Neural cell (in vitro differentiated cells): ENCODE results near the gene CACNA1H. TPM values are rescaled to one million over a fixed set of nuclear protein-coding genes. Genes with fewer than 3 reads are reported as not detected.

Experiments used
- H2AFZ ChIP-seq: fragments of 200-600, 300-800 bp; sonication (generic), shearing (Covaris generic); 2 replicates; pipeline ENCODE4 v1.6.0; 2014; ENCODE audit warnings: low read depth, mild to moderate bottlenecking, antibody characterized with exemption, low read length, moderate library complexity
- H3F3A ChIP-seq: fragments of 200-600 bp; shearing (Covaris generic); 2 replicates; pipeline ENCODE4 v1.6.1; 2016; ENCODE audit warnings: mild to moderate bottlenecking, moderate library complexity, mixed read lengths, antibody characterized with exemption, low read length; ENCODE audit not compliant: insufficient read depth, poor library complexity, severe bottlenecking
- H3K27ac ChIP-seq: fragments of 200-600, 300-800 bp; sonication (generic), shearing (Covaris generic); 2 replicates; pipeline ENCODE4 v1.5.1; 2014; ENCODE audit warnings: mild to moderate bottlenecking, low read length, moderate library complexity
- H3K27me3 ChIP-seq: fragments of 300-800, 200-600 bp; sonication (generic), shearing (Covaris generic); 2 replicates; pipeline ENCODE4 v1.6.0; 2014; ENCODE audit warnings: mild to moderate bottlenecking, low read depth, low read length, moderate library complexity; ENCODE audit not compliant: insufficient read depth
- H3K36me3 ChIP-seq: fragments of 300-800, 200-600 bp; sonication (generic), shearing (Covaris generic); 2 replicates; pipeline ENCODE4 v1.5.1; 2014; ENCODE audit warnings: mild to moderate bottlenecking, antibody characterized with exemption, low read length, moderate library complexity; ENCODE audit not compliant: insufficient read depth
- H3K4me2 ChIP-seq: fragments of 300-800, 200-600 bp; sonication (generic), shearing (Covaris generic); 2 replicates; pipeline ENCODE4 v1.6.0; 2014; ENCODE audit warnings: mild to moderate bottlenecking, low read length
- H3K4me3 ChIP-seq: fragments of 300-800, 200-600 bp; sonication (generic), shearing (Covaris generic); 2 replicates; pipeline ENCODE4 v1.5.1; 2014; ENCODE audit warnings: mild to moderate bottlenecking, low read length, moderate library complexity
- H3K79me2 ChIP-seq: fragments of 200-600 bp; shearing (Covaris generic); replicated peaks from 2 replicates; pipeline ENCODE4 v1.6.0; 2014; ENCODE audit warnings: mild to moderate bottlenecking, low read length, moderate library complexity; ENCODE audit not compliant: insufficient read depth
- H3K9ac ChIP-seq: fragments of 300-800, 200-600 bp; sonication (generic), shearing (Covaris generic); 2 replicates; pipeline ENCODE4 v1.6.1; 2016; ENCODE audit warnings: mild to moderate bottlenecking, low read length, mixed read lengths
- H3K9me2 ChIP-seq: fragments of 200-600 bp; shearing (Covaris generic); 2 replicates; pipeline ENCODE4 v1.6.1; 2016; ENCODE audit warnings: mild to moderate bottlenecking, low read length, mixed read lengths; ENCODE audit not compliant: insufficient read depth
- H3K9me3 ChIP-seq: fragments of 200-600, 300-800 bp; sonication (generic), shearing (Covaris generic); 2 replicates; pipeline ENCODE4 v1.6.1; 2016; ENCODE audit warnings: mild to moderate bottlenecking, mixed run types, low read length, moderate library complexity, mixed read lengths
- H4K20me1 ChIP-seq: fragments of 200-600 bp; shearing (Covaris generic); 2 replicates; pipeline ENCODE4 v1.6.1; 2016; ENCODE audit warnings: mild to moderate bottlenecking, mixed run types; ENCODE audit not compliant: insufficient read depth
- CTCF ChIP-seq: fragments of 450-650 bp; IDR thresholded peaks from 2 replicates; pipeline ENCODE4 v1.5.1; 2014; ENCODE audit warnings: antibody characterized with exemption, mild to moderate bottlenecking, moderate library complexity; ENCODE audit not compliant: poor library complexity, severe bottlenecking
- EP300 ChIP-seq: fragments of 450-650 bp; conservative IDR thresholded peaks from 2 replicates; pipeline ENCODE4 v1.6.1; 2014; ENCODE audit warnings: antibody characterized with exemption, mild to moderate bottlenecking, moderate library complexity; ENCODE audit not compliant: poor library complexity, severe bottlenecking
- EZH2 ChIP-seq: fragments of 200-600, 300-800 bp; shearing (Covaris generic), sonication (generic); IDR thresholded peaks from 2 replicates; pipeline ENCODE4 v1.6.1; 2014; ENCODE audit warnings: antibody characterized with exemption, low read length, borderline replicate concordance, mild to moderate bottlenecking; ENCODE audit not compliant: insufficient read depth, poor library complexity, severe bottlenecking
- MXI1 ChIP-seq: fragments of 450-650 bp; conservative IDR thresholded peaks from 2 replicates; pipeline ENCODE4 v1.6.1; 2014; ENCODE audit warnings: antibody characterized with exemption, mild to moderate bottlenecking; ENCODE audit not compliant: poor library complexity, severe bottlenecking
- POLR2AphosphoS5 ChIP-seq: IDR thresholded peaks from 2 replicates; pipeline ENCODE4 v1.6.1; 2012
- RAD21 ChIP-seq: fragments of 450-650 bp; conservative IDR thresholded peaks from 2 replicates; pipeline ENCODE4 v1.6.1; 2014; ENCODE audit warnings: antibody characterized with exemption, mild to moderate bottlenecking, moderate library complexity
- REST ChIP-seq: IDR thresholded peaks from 2 replicates; pipeline ENCODE4 v1.6.1; 2012; ENCODE audit warnings: borderline replicate concordance
- SMC3 ChIP-seq: fragments of 450-650 bp; conservative IDR thresholded peaks from 2 replicates; pipeline ENCODE4 v1.6.1; 2014; ENCODE audit warnings: antibody characterized with exemption, mild to moderate bottlenecking, moderate library complexity; ENCODE audit not compliant: poor library complexity
- TAF1 ChIP-seq: IDR thresholded peaks from 2 replicates; pipeline ENCODE4 v1.6.1; 2012; ENCODE audit warnings: low read depth
- polyA plus RNA-seq: library from polyadenylated mRNA; depleted of rRNA; stranded (reverse); fragments of >200 nt; gene quantifications from 2 replicates; pipeline ENCODE4 v1.2.3, GENCODE V29; 2014

Gene CACNA1H
- polyA plus RNA-seq, 1 donor from 2014 or later, result 27.7 TPM

GRCh38 chr16:1214719-1215118, 61.8 kb downstream of the CACNA1H start:
- Histone ChIP-seq H3K79me2 (no peaks in the 10 kb centered on the region), H3K27ac (no peak overlapping the region), H4K20me1 (no peaks in the 10 kb centered on the region), H2AFZ (no peak overlapping the region), H3K27me3 (no peaks in the 10 kb centered on the region), H3K9ac (no peak overlapping the region), H3K4me2 (no peak overlapping the region), H3F3A (no peaks in the 10 kb centered on the region), H3K4me3 (no peak overlapping the region), H3K36me3 (no peaks in the 10 kb centered on the region), H3K9me2 (no peaks in the 10 kb centered on the region), H3K9me3 (no peaks in the 10 kb centered on the region)
- TF ChIP-seq REST (no peak), SMC3 (no peak), POLR2AphosphoS5 (no peak), TAF1 (no peak), EZH2 (no peak), EP300 (no peak)

DNA sequence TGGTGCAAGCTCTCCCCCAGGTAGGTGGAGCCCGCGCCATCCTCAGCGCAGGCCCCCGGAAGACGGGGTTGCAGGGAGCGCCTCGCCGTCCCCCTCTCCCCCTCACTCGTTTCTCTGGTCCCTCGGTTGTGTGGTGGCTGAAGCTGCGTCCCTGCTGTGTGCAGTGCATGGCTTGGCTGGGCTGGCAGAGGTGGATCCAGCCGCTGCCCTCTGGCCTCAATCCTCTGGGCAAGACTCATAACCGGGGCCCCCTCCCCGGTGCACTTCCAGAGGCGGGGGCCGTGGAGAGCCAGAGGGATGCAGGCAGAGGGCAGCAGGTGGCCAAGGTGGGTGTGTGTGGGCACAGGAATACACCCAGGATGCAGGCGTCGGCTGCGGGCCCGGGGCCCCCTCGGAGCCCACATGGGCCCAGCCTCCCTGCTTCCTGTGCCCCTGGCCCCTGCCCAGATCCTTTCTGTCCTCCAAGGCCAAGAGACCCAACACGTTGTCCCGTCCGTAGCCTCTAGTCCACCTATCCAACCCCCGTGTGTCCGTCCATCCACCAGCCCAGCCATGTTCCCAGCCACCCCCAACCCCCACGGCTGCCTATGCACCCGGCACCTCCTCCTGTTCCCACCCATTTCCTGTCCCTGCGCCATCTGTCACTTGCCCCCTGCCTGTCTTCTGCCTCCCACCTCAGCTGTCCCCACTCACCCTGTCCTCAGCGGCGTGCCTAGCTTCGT, 62.8 kb downstream of the CACNA1H start:
- Histone ChIP-seq H3K9me2 (no peaks in the 10 kb centered on the region), H3K36me3 (no peaks in the 10 kb centered on the region), H2AFZ (no peak overlapping the region), H3K27me3 (no peaks in the 10 kb centered on the region), H3K9me3 (no peaks in the 10 kb centered on the region), H3K4me2 (no peak overlapping the region), H3K27ac (no peak overlapping the region), H4K20me1 (no peaks in the 10 kb centered on the region), H3K9ac (no peak overlapping the region), H3K79me2 (no peaks in the 10 kb centered on the region), H3F3A (no peaks in the 10 kb centered on the region), H3K4me3 (no peak overlapping the region)
- no peak for TF ChIP-seq POLR2AphosphoS5
- no peak for TF ChIP-seq REST
- TF ChIP-seq EZH2, result no peak
- no peak for TF ChIP-seq TAF1
- TF ChIP-seq EP300, result no peak
- no peak for TF ChIP-seq RAD21
- no peak for TF ChIP-seq MXI1
- no peak for TF ChIP-seq CTCF
